Activated T-cell treated with anti-CD3 and anti-CD28 coated beads for 48 hours (primary cell): Measurements from ENCODE around the gene ALAS1.

Source experiments
- DNase-seq: peaks from one replicate; pipeline ENCODE4 v3.0.0-alpha.2; 2020; ENCODE audit warnings: low read depth

Gene ALAS1

DNA sequence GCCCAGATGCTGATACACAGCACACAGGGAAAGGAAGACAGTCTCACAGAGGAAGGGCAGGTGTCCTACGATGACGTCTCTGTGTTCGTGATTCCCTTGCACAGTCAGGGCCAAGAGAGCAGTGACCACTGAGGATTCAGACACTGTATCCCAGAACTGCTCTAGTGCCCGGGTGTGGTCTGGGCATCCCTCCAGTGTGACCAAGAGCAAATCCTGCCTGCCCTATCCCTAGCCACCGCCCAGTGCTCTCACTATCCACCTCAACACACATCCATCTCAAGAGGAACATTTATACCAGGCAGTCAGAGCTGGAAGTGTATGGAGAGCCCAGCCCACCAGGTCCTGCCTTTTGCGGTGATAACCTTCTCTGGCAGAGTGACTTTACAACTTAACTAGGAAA is 51.7 kb downstream of the ALAS1 start:
- DNase-seq = no peak

DNA sequence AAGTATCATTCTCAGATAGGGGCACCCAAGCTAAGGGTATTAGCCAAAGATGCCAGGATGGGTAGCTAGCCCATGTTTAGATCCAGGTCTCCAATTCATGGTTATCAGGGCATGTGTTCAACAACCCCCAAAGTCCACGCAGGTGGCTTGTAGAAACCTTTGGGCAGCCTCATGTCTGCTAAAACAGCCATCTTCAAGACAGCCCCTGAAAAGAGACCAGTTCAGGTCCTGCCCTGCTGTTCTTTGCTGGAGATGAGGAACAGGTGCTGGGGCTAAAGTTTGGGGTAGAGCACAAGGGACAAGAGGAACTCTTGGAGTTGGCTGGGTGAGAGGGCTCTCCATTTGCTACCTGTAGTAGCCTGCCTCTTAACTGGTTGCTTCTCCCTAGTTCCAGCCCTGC is 52.2 kb downstream of the ALAS1 start:
- no peak for DNase-seq

DNA sequence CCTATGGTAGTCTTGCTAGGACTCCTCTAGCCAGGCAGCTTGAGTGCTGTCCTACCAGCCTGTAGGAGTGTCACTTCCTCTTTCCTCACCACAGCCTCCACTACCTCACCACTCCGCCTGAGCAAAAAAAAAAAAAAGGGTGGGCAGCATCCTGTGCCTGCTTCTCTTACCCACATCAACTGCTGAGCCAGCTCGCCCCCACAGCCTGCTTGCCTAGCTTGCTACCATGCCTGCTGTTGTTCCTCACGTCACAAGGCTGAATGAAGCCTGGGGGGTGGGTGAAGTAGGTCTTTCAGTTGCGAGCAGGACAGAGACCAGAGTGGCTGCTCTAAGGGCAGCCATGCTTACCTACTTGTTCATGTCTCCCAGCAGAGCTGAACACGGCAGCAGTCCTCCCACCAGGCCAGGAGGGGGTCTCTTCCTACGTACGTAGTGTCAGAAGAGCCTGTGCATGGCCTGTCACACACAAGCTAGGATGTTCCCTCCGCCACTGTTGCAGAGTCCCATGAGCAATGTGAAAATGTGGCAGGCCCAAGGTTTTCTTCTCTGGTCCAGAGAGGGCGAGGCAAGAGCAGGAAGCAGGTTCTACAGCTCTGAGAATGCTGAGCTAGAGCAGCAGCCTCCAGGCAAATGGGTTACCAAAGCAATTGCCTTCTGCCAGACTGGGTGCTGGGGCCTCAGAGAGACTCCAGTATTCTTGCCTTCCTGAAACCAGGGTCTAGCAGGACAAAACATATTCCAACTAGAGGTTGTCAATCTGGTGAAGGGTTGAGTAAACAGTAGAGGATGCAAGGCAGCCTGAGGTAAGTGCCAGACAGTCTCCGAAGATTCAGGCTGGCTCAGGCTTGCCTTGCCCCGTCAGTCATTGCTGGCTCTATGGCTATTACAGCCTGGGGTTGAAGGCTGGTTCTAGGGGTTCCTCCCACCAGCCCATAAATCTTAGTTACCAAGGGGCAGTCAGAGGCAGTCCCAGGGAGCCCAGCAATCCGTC is 55.6 kb downstream of the ALAS1 start:
- DNase-seq = peak; percentile 69

- no peak for DNase-seq
Measured at GRCh38 chr3:52254608-52255007, 56.6 kb downstream of the ALAS1 start.

DNA sequence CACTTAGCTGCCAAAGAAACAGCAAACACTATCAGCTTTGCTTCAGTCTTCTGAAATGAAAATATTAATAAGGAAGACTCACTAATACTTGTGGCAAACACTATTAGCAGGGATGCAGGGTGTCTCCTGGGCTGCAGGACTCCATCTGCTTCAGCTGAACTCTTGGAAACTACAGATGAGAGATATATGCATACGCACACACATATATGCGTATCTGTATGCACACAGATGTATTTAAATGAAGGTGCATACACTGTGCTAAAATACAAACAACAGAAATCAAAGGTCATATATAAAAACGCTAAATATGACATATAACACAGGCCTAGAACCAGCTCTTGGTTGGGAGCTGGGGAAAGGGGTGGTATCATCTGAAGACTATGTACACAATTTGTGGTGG is 58.2 kb downstream of the ALAS1 start:
- no peak for DNase-seq

DNA sequence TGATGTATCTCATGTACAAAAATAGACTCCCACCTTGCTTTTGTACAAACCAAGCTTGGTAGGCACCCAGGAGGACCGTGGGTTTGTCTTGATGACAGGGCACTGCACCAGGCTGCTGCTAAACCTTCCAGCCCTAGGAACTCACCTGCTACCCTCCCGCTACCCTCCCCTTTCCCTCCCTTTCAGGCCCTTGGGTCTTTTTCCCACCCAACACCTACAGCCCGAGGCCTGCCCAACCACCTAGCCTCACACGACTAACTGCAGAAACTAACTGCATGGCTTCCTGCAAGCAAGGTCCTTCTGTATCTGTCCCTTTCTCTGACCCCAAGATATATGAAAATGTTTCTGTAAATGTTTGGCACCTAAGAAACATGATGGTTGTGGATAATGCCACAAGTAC is 58.7 kb downstream of the ALAS1 start:
- no peak for DNase-seq

DNA sequence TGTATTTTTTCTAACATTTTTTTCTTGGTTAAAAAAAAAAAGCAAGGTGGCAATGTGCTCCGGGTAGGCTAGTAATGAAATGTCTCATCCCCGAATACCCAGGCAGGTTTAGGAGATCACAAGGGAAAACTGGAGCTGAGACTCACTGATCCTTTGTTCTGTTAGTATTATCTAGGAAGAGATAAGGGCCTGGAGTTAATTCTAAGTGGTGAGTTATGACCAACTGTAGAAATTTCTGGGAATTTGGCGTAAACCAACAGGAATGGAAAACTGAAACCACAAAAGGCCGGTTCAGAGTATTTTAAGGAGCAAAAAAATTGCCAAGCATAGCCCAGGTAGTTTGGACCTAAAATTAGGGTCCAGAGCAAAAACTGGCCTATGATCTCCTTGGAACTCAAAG is 60.0 kb downstream of the ALAS1 start:
- DNase-seq = no peak

DNA sequence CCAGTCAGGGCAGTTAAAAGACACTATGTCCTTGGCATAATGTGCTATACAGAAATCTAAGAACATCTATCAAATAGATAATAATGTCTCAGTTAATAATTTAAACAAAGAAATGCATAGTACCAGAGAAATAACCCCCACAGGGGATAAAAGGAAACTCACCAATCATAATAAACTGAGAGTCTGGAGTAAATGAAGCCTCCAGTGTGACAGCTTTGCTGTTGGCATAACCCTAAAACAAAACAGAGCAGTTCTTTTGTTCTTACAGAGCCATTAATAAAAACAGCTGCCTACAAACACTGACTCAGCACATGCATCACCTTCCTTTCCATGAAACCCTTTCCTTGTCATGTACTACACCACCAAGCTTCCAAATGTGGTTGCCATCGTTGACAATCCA is 61.1 kb downstream of the ALAS1 start:
- DNase-seq = no peak

GRCh38 chr3:52259448-52259847 is 61.5 kb downstream of the ALAS1 start:
- no peak for DNase-seq

- DNase-seq = no peak
Measured at GRCh38 chr3:52262447-52262846, 64.5 kb downstream of the ALAS1 start.
